HG02623 (cell line): Measurements from ENCODE around the gene COL4A1.
"Not testable (repeated sequence)": the region's sequence is repeated elsewhere in the genome, so short reads cannot be mapped to it uniquely, and the experiment has no call there.

Source experiments
- ATAC-seq: cut with Tn5 transposase; IDR thresholded peaks from one replicate; pipeline ENCODE4 v1.9.1; 2021; ENCODE audit warnings: moderate library complexity; ENCODE audit not compliant: unreplicated experiment

Gene COL4A1

DNA sequence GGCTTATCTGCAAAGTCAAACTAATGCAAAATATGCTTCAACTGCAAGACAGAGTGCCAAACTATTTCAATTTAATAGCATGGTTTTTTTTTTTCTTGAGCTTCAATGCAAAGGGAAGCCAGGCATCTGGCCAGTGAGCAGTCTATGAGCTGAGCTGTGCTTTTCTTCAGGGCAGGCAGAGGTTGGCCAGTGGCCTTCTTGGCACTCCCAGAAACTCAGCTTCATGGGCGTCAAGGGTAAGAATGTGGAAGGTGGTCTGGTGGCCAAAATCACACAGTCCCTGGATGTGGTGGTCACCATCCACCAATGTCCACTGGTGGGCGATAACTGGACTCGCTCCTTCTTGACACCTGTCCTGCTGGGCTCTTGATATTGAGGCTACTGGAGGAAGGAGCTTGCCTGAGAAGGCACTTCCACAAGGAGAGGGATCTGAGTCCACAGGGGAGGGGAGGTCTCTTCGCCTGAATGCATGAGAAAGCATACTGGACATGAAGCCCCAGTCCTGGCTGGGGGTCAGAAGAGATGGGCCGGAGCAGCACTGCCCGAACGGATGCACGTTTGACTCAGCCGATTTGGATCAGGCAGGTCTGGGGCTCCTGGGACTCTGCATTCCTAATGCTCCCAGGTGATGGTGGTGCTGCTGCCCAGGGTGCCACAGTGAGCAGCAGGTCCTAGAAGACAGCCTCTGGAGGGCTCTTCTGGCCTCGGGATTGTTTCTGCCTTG is 17.2 kb upstream of the COL4A1 start:
- ATAC-seq, result no peak

- no peak for ATAC-seq
Measured at GRCh38 chr13:110323172-110323891, 16.4 kb upstream of the COL4A1 start.

- ATAC-seq, result no peak
Measured at GRCh38 chr13:110322828-110323171, 15.8 kb upstream of the COL4A1 start.

- no peak for ATAC-seq
Measured at GRCh38 chr13:110322126-110322827, 15.3 kb upstream of the COL4A1 start.

GRCh38 chr13:110321573-110321972 is 14.6 kb upstream of the COL4A1 start:
- ATAC-seq, result not testable (repeated sequence)

GRCh38 chr13:110320645-110321044 is 13.7 kb upstream of the COL4A1 start:
- ATAC-seq, result no peak

GRCh38 chr13:110319774-110320509 is 13.0 kb upstream of the COL4A1 start:
- no peak for ATAC-seq

- ATAC-seq, result no peak
Measured at GRCh38 chr13:110319397-110319773, 12.4 kb upstream of the COL4A1 start.

DNA sequence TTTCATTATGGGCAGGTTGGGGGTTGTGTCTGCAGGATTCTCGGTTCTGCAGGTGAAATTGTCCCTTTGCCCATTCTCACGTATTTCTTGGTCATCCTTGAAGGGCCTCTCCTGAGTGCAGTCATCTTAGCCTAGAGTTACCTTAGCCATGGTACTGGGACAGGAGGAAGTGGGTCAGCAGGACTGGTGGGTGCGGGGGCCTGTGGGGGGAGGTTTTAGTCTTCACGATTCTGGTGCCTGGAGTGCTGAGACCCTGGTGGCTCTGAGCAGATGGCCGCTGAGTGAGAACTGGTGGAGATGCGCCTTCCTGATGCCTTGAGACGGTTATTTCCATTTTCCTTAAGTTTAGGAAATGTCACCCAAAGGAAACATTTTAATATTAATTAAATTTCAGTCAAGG is 12.0 kb upstream of the COL4A1 start:
- no peak for ATAC-seq

DNA sequence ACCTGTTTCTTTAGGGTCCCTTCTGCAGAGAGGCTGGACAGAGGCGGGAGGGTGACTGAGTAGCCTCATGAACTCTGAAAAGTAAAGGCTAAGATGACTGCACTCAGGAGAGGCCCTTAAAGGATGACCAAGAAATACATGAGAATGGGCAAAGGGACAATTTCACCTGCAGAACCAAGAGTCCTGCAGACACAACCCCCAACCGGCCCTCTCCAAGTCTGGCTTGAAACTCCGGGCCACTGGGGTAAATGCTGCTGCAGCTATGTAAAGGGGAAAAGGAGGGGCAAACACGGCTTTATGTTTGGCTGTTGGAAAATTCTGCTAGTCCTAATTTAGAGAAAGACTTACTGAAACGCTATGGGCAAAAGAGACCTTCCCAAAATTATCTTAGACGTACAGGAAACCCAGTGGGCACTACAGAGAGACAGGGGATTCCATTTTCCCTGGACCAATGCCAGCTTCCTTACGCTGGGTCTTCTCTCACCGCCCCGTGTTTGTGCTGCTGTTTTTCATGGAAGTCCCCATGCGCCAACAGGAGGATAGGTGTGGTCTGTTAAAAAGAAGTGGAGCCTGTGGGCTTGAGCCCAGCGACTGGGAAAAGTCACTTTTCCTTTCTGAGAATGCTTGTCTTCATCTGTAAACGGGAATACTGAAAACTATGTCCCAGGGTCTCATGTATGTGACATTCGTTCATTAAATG is 10.7 kb upstream of the COL4A1 start:
- ATAC-seq, result no peak

GRCh38 chr13:110317093-110317492 is 10.1 kb upstream of the COL4A1 start:
- no peak for ATAC-seq

GRCh38 chr13:110316196-110316595 is 9.2 kb upstream of the COL4A1 start:
- no peak for ATAC-seq

DNA sequence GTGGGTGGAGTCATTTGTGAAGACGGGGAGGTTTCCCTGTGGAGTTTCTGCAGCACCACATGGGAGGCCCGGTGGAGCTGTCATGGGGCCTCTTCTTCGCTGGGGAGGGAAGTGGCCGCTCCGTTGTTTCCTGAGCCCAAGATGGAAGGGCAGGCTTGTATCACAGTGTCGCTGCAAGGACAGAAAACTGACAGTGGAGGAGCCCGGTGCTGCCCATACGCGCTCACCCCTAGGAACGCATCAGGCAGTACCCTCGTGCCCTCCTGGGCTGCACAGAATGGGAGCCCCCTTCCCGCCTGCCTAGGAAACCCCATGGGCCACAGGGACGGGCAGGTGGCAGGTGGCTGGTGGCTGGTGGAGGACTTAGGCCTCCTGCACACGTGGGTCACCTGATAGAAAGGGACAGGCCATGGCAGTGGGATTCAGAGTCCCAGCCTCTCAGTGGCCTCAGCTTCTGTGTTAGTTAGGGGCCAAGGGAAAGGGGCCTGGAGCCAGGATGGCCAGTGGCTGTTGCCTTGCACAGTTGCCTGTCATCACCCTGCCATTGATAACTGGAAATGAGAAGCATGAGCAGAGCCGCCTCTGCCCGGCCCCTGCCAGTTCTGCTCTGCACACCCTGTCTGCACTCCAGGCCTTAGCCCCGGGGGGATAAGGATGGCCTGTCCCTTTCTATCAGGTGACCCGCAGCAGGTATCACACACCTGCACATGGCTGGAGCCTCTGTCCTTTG is 7.7 kb upstream of the COL4A1 start:
- ATAC-seq, result no peak

DNA sequence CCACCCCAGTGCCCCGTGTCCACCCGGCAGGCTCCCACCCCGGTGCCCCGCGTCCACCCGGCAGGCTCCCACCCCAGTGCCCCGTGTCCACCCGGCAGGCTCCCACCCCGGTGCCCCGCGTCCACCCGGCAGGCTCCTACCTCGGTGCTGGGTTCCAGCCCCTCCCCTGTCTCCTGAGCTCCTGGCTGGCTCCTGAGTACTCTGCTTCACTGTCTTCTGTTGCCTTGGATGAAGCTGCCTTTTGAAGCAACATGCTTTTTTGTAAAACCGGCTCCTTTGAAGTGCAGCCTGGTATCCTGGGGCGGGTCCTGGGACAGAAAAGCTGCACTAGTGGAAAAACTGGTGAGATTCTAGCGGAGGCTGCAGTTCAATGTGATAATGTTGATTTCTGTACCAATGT is 6.8 kb upstream of the COL4A1 start:
- not testable (repeated sequence) for ATAC-seq

GRCh38 chr13:110313261-110313660 is 6.3 kb upstream of the COL4A1 start:
- ATAC-seq, result not testable (repeated sequence)

GRCh38 chr13:110312339-110313031 is 5.5 kb upstream of the COL4A1 start:
- no peak for ATAC-seq

- ATAC-seq, result no peak
Measured at GRCh38 chr13:110311443-110312338, 4.7 kb upstream of the COL4A1 start.
